Chondrocyte (in vitro differentiated cells): ENCODE measurements around the gene CCNL1. TPM values are rescaled to one million over a fixed set of nuclear protein-coding genes. Genes with fewer than 3 reads are reported as not detected.

ENCODE experiments used
- DNase-seq: peaks from one replicate; pipeline ENCODE4 v3.0.0; 2021; ENCODE audit warnings: mixed read lengths, low spot score
- H3K27ac Mint-ChIP-seq: one replicate; pipeline ENCODE4 v1.8.0; 2021; ENCODE audit warnings: mild to moderate bottlenecking, moderate library complexity, mixed read lengths; ENCODE audit not compliant: unreplicated experiment
- H3K27me3 Mint-ChIP-seq: 2 replicates; pipeline ENCODE4 v1.8.0; 2021; ENCODE audit warnings: low read depth, mixed read lengths
- H3K36me3 Mint-ChIP-seq: 2 replicates; pipeline ENCODE4 v1.8.0; 2021; ENCODE audit warnings: low read depth, mixed read lengths
- H3K4me1 Mint-ChIP-seq: 2 replicates; pipeline ENCODE4 v1.8.0; 2021; ENCODE audit warnings: low read depth, mild to moderate bottlenecking, mixed read lengths
- H3K4me3 Mint-ChIP-seq: one replicate; pipeline ENCODE4 v1.8.0; 2021; ENCODE audit warnings: mild to moderate bottlenecking, moderate library complexity, mixed read lengths; ENCODE audit not compliant: unreplicated experiment
- H3K9me3 Mint-ChIP-seq: 2 replicates; pipeline ENCODE4 v1.8.0; 2021; ENCODE audit warnings: low read depth, mixed read lengths
- CTCF ChIP-seq: fragments of 200-600 bp; sonication (generic); IDR thresholded peaks from 2 replicates; pipeline ENCODE4 v1.5.0; 2021; ENCODE audit warnings: antibody characterized with exemption, mild to moderate bottlenecking, moderate library complexity
- total RNA-seq: library from RNA; stranded (reverse); gene quantifications from 3 replicates; pipeline ENCODE4 v1.2.1, GENCODE V29; 2021

The CCNL1 gene
- total RNA-seq, 1 donor from 2014 or later = 63.9 TPM

DNA sequence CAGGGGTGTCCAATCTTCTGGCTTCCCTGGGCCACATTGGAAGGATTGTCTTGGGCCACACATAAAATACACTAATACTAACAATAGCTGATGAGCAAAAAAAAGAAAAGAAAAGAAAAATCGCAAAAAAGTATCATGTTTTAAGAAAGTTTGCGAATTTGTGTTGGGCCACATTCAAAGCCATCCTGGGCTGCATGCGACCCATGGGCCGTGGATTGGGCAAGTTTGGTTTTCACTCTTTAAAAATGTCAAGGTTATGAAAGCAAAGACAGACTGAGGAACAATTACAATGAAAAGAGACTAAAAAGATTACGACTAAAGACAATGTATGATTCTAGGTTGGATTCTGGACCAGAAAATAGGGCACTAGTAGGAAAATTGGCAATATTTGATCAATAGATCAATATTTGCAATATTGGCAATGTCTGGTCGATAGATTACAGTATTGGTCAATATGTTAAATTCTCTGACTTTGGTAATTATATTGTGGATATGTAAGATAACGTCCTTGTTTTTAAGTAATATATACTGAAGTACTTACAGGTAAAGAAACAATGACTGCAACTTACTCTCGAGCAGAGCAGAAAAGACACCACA is 19.9 kb downstream of the CCNL1 start:
- no peak overlapping the region for H3K27ac Mint-ChIP-seq

DNA sequence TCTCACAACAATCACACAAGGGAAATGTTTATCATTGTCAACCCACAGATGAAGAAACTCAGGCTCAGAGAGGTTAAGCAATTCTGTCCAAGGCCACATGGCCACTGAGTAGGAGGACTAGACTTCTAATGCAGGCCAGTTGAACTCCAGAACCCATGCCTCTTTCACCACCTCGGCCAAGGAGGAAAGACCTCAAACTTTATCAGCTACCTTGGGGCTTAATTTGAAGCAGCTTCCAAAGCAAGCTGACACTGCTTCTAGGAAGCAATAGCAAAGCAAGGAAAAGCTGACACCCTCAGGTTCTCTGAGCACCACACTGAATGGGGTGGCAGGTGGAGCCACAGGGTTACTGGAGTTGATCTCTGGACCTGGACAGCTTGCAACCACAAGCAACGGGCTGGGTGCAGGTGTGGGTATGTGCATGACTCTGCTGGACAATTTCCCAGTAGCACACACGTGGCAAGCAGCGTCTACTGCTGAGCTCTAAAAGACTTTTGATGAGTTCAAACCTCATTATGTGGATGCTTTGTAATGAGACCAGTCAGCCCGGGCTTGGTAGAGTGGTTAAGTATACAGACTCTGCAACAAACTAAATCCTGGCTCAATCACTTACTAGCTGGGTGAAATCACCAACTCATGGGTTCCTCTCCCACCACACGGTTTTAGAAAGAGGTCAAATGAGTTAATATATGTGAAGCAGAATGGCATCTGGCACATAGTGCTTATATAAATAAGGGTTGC is 23.1 kb downstream of the CCNL1 start:
- no peak overlapping the region for H3K4me3 Mint-ChIP-seq
- H3K4me1 Mint-ChIP-seq = peaks cover 33% of the 10 kb centered on the region
- H3K27me3 Mint-ChIP-seq = no peaks in the 10 kb centered on the region
- no peaks in the 10 kb centered on the region for H3K9me3 Mint-ChIP-seq
- DNase-seq = no peak
- H3K36me3 Mint-ChIP-seq = no peaks in the 10 kb centered on the region
- TF ChIP-seq CTCF = no peak
- H3K27ac Mint-ChIP-seq = peak overlapping the region; percentile 13

More for the DNA sequence above, 19.9 kb downstream of the CCNL1 start:
- DNase-seq = no peak
- H3K9me3 Mint-ChIP-seq = no peaks in the 10 kb centered on the region
- no peaks in the 10 kb centered on the region for H3K27me3 Mint-ChIP-seq
- H3K4me3 Mint-ChIP-seq = no peak overlapping the region
- peaks cover 31% of the 10 kb centered on the region for H3K4me1 Mint-ChIP-seq
- no peak for TF ChIP-seq CTCF
- H3K36me3 Mint-ChIP-seq = peaks cover 8% of the 10 kb centered on the region

GRCh38 chr3:157135671-157136396 is 24.1 kb downstream of the CCNL1 start:
- peak overlapping the region; percentile 79 for H3K27ac Mint-ChIP-seq
- peaks cover 42% of the 10 kb centered on the region for H3K4me1 Mint-ChIP-seq
- no peak overlapping the region for H3K4me3 Mint-ChIP-seq
- H3K36me3 Mint-ChIP-seq = no peaks in the 10 kb centered on the region
- no peaks in the 10 kb centered on the region for H3K27me3 Mint-ChIP-seq
- DNase-seq = no peak
- TF ChIP-seq CTCF = peak; percentile 52
- H3K9me3 Mint-ChIP-seq = no peaks in the 10 kb centered on the region

DNA sequence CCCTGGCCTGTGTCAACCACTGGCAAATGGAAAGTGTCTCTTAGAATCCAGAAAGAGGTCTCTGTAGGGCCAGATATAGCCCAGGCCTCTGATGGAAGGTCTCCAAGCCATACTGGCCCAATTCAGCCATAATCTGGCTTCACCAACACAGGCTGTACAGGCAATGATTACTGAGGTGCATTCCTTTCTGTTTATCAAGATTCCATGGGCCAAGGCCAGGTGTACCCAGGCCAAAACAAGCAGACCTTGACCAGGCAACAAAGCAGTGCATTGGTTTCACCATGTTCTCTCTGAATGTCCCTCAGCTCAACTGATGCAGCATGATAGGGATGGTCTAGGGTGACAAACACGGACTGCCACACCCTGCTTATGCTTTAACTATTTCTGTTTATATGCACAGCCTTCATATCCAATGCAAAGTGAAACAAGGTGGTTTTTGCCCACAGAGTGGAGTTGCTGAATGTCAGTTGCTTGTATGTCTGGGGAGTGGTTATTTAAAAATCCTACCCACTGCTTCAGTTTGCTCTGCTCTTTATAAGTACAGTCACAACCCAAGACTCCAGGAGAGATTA is 25.2 kb downstream of the CCNL1 start:
- DNase-seq = no peak
- Mint-ChIP-seq H3K9me3 (no peaks in the 10 kb centered on the region), H3K27ac (no peak overlapping the region), H3K27me3 (no peaks in the 10 kb centered on the region), H3K4me3 (no peak overlapping the region), H3K4me1 (peaks cover 52% of the 10 kb centered on the region), H3K36me3 (no peaks in the 10 kb centered on the region)
- no peak for TF ChIP-seq CTCF
